Left lung (tissue), 10 donors: ENCODE results near the gene ADH7. TPM values are rescaled to one million over a fixed set of nuclear protein-coding genes. Genes with fewer than 3 reads are reported as not detected.

Experiments used
- ATAC-seq: fragments of 200-7000 bp; cut with Tn5 transposase; one replicate; pipeline ENCODE4 v1.9.1; 2020; ENCODE audit warnings: moderate library complexity
- DNase-seq, 4 donors: peaks; one replicate each; pipeline ENCODE4 v3.0.0-alpha.2; 2013 to 2020
- H3K27ac ChIP-seq, 2 donors: fragments of 200-600 bp; sonication (generic) in 1 of 2; one replicate each; pipeline versions ENCODE4 v1.5.0 to v1.8.0; 2020 to 2021
- H3K27me3 ChIP-seq, 2 donors: fragments of 200-600 bp; sonication (generic) in 1 of 2; one replicate each; pipeline versions ENCODE4 v1.5.0 to v1.8.0; 2020 to 2021
- H3K36me3 ChIP-seq, 2 donors: fragments of 200-600 bp; sonication (generic) in 1 of 2; one replicate each; pipeline versions ENCODE4 v1.5.0 to v1.8.0; 2020 to 2021
- H3K4me1 ChIP-seq, 2 donors: fragments of 200-600 bp; one replicate each; pipeline ENCODE4 v1.8.0; 2021
- H3K4me3 ChIP-seq, 2 donors: fragments of 200-600 bp; sonication (generic) in 1 of 2; one replicate each; pipeline versions ENCODE4 v1.5.0 to v1.8.0; 2020 to 2021; ENCODE audit warnings: mild to moderate bottlenecking in 1 of 2
- H3K9me3 ChIP-seq, 2 donors: fragments of 200-600 bp; sonication (generic) in 1 of 2; one replicate each; pipeline versions ENCODE4 v1.5.0 to v1.8.0; 2020 to 2021
- intact Hi-C, 2 donors: fragments of 100-400 bp; cut with DNase I; formaldehyde crosslinking; loops; one replicate each; pipeline versions ENCODE4 v1.11.2 to v1.14.2; 2022
- polyA plus RNA-seq, 6 donors: library from polyadenylated mRNA; unstranded; fragments of 120-200 nt; gene quantifications; one replicate each; pipeline ENCODE4 v1.2.1, GENCODE V29; 2013; ENCODE audit not compliant: insufficient read length in 6 of 6
- total RNA-seq, 2 donors: library from RNA; stranded (reverse); fragmentation: NEBNext Ultra II Directional; extraction: Animal tissue kit (Norgen Biotek cat#: 25700); gene quantifications; one replicate each; pipeline ENCODE4 v1.2.1, GENCODE V29; 2021
- TF ChIP-seq, protein P1 (sequence below), 2 donors: fragments of 200-600 bp; sonication (generic) in 1 of 2; IDR thresholded peaks; one replicate each; pipeline versions ENCODE4 v1.5.0 to v1.8.0; 2021; ENCODE audit warnings: antibody characterized with exemption in 2 of 2
- donor health status: DM: no; HTN: yes; CAD: no.
- donor health status: DM: no; HTN: no; CAD: no.

The ADH7 gene
- total and polyA plus RNA-seq, 8 donors = 0.07 to 1.4 (median 0.13) TPM; not detected in 5

GRCh38 chr4:99459546-99460042 is 24.5 kb upstream of the ADH7 start:
- DNase-seq = no peak
- Histone ChIP-seq H3K27me3 (no peaks in the 10 kb centered on the region), H3K4me1 (no peaks in the 10 kb centered on the region), H3K4me3 (no peak overlapping the region), H3K27ac (no peak overlapping the region), H3K9me3 (no peaks in the 10 kb centered on the region), H3K36me3 (no peaks in the 10 kb centered on the region)
- ATAC-seq = no peak
- intact Hi-C loops = no loop called here
- TF ChIP-seq, protein P1, sequence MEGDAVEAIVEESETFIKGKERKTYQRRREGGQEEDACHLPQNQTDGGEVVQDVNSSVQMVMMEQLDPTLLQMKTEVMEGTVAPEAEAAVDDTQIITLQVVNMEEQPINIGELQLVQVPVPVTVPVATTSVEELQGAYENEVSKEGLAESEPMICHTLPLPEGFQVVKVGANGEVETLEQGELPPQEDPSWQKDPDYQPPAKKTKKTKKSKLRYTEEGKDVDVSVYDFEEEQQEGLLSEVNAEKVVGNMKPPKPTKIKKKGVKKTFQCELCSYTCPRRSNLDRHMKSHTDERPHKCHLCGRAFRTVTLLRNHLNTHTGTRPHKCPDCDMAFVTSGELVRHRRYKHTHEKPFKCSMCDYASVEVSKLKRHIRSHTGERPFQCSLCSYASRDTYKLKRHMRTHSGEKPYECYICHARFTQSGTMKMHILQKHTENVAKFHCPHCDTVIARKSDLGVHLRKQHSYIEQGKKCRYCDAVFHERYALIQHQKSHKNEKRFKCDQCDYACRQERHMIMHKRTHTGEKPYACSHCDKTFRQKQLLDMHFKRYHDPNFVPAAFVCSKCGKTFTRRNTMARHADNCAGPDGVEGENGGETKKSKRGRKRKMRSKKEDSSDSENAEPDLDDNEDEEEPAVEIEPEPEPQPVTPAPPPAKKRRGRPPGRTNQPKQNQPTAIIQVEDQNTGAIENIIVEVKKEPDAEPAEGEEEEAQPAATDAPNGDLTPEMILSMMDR (IDR thresholded peaks at IDR 0.05) = no peak

GRCh38 chr4:99458911-99459447 is 23.8 kb upstream of the ADH7 start:
- DNase-seq = no peak
- Histone ChIP-seq H3K36me3 (no peaks in the 10 kb centered on the region), H3K4me1 (no peaks in the 10 kb centered on the region), H3K27me3 (no peaks in the 10 kb centered on the region), H3K27ac (no peak overlapping the region), H3K4me3 (no peak overlapping the region), H3K9me3 (no peaks in the 10 kb centered on the region)
- ATAC-seq = no peak
- intact Hi-C loops = no loop called here
- TF ChIP-seq, protein P1 (IDR thresholded peaks at IDR 0.05) = no peak

GRCh38 chr4:99457676-99458075 is 22.5 kb upstream of the ADH7 start:
- Histone ChIP-seq H3K4me1 (no peaks in the 10 kb centered on the region), H3K9me3 (peaks cover 0 to 4% of the 10 kb centered on the region in 2 donors), H3K4me3 (no peak overlapping the region), H3K27ac (no peak overlapping the region), H3K27me3 (no peaks in the 10 kb centered on the region), H3K36me3 (no peaks in the 10 kb centered on the region)
- intact Hi-C loops = no loop called here
- TF ChIP-seq, protein P1 (IDR thresholded peaks at IDR 0.05) = no peak
- DNase-seq = no peak
- no peak for ATAC-seq

- H3K36me3 ChIP-seq = no peaks in the 10 kb centered on the region
- H3K9me3 ChIP-seq = peaks cover 0 to 8% of the 10 kb centered on the region in 2 donors
- no peak overlapping the region for H3K27ac ChIP-seq
- TF ChIP-seq, protein P1 (IDR thresholded peaks at IDR 0.05) = no peak
- DNase-seq (no peak), ATAC-seq (no peak)
- H3K27me3 ChIP-seq = no peaks in the 10 kb centered on the region
- no peaks in the 10 kb centered on the region for H3K4me1 ChIP-seq
- H3K4me3 ChIP-seq = no peak overlapping the region
- intact Hi-C loops = no loop called here
These were observed 22.1 kb upstream of the ADH7 start for GRCh38 chr4:99457270-99457669.

DNA sequence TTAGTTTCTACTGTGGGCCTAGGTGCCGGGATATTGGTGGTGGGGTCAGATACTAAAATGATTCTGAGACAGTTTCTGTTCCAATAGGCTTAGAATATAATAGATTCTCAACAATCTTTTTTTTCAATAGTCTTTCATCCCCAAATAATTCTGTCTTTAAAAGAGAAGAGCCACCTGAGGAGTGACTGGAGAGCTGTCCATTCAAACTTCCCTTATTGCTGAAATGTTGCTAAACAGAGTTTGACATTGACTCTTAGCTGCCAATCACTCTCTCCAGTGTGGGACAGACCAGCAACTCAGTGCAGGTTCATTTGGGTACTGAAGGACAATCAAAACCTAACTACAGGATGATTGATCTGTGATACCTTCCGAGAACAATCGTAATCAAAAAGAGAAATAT is 12.4 kb upstream of the ADH7 start:
- Histone ChIP-seq H3K4me3 (no peak overlapping the region), H3K36me3 (no peaks in the 10 kb centered on the region), H3K27ac (no peak overlapping the region), H3K4me1 (no peaks in the 10 kb centered on the region), H3K9me3 (peaks cover 0 to 11% of the 10 kb centered on the region in 2 donors), H3K27me3 (no peaks in the 10 kb centered on the region)
- TF ChIP-seq, protein P1 (IDR thresholded peaks at IDR 0.05) = no peak
- ATAC-seq (no peak), DNase-seq (no peak)
- intact Hi-C loops = no loop called here
